IMR-90 (cell line): ENCODE data around the gene KIAA0319L. TPM values are rescaled to one million over a fixed set of nuclear protein-coding genes. Genes with fewer than 3 reads are reported as not detected.

Experiments
- ATAC-seq: fragments of 200-7000 bp; cut with Tn5 transposase; 2 replicates; pipeline ENCODE4 v1.9.1; 2020; ENCODE audit warnings: low read depth, mild to moderate bottlenecking, moderate library complexity
- BruUV-seq: library from RNA; stranded (reverse); fragments of 400-500 nt; replicated peaks from 2 replicates; lab custom pipeline; 2021; lab: Mats Ljungman, UMichigan
- CTCF ChIA-PET: fragments of 300-600 bp; formaldehyde crosslinking; extraction: SDS; loops from one replicate; lab custom pipeline; 2021; ENCODE audit warnings: antibody characterized with exemption; lab: Yijun Ruan, JAX
- POLR2A ChIA-PET: fragments of 300-600 bp; sonication (Branson Sonifier 250); formaldehyde crosslinking; loops from one replicate; lab custom pipeline; 2022; ENCODE audit warnings: antibody characterized with exemption; ENCODE audit not compliant: unreplicated experiment; lab: Charles Lee
- DNase-seq: peaks from one replicate; pipeline ENCODE4 v3.0.0; 2013
- H2AFZ ChIP-seq: replicated peaks from 2 replicates; pipeline ENCODE3; 2013; ENCODE audit warnings: low read length, mild to moderate bottlenecking; ENCODE audit not compliant: poor library complexity
- H2AK5ac ChIP-seq: 2 replicates; pipeline ENCODE4 v1.6.1; 2013; ENCODE audit warnings: low read depth, low read length, inconsistent platforms
- H2AK9ac ChIP-seq: replicated peaks from 2 replicates; pipeline ENCODE3; 2013; ENCODE audit warnings: mild to moderate bottlenecking, low read depth, low read length, moderate library complexity; ENCODE audit not compliant: poor library complexity
- H2BK120ac ChIP-seq: 2 replicates; pipeline ENCODE4 v1.6.1; 2013; ENCODE audit warnings: low read depth, low read length, inconsistent platforms
- H2BK15ac ChIP-seq: 3 replicates; pipeline ENCODE4 v1.6.1; 2013; ENCODE audit warnings: low read depth, low read length, inconsistent platforms
- H2BK20ac ChIP-seq: 2 replicates; pipeline ENCODE4 v1.6.1; 2013; ENCODE audit warnings: low read depth, mild to moderate bottlenecking, inconsistent platforms, low read length, moderate library complexity
- H2BK5ac ChIP-seq: 2 replicates; pipeline ENCODE4 v1.6.1; 2013; ENCODE audit warnings: mild to moderate bottlenecking, low read depth, low read length, inconsistent platforms; ENCODE audit not compliant: poor library complexity, severe bottlenecking
- H3K14ac ChIP-seq: replicated peaks from 2 replicates; pipeline ENCODE4 v1.6.1; 2013; ENCODE audit warnings: low read depth, low read length, inconsistent platforms
- H3K18ac ChIP-seq: 2 replicates; pipeline ENCODE4 v1.6.1; 2013; ENCODE audit warnings: low read depth, low read length, control low read depth
- H3K23ac ChIP-seq: 2 replicates; pipeline ENCODE4 v1.6.1; 2013; ENCODE audit warnings: low read depth, low read length, inconsistent platforms
- H3K27ac ChIP-seq: 2 replicates; pipeline ENCODE4 v1.5.1; 2013; ENCODE audit warnings: mild to moderate bottlenecking, control low read depth, low read length; ENCODE audit not compliant: insufficient read depth
- H3K27me3 ChIP-seq: 2 replicates; pipeline ENCODE4 v1.6.1; 2013; ENCODE audit warnings: low read length; ENCODE audit not compliant: control insufficient read depth, insufficient read depth
- H3K36me3 ChIP-seq: 2 replicates; pipeline ENCODE4 v1.6.1; 2013; ENCODE audit warnings: low read length, mixed read lengths; ENCODE audit not compliant: control insufficient read depth, insufficient read depth
- H3K4ac ChIP-seq: 2 replicates; pipeline ENCODE4 v1.6.1; 2013; ENCODE audit warnings: low read depth, low read length, inconsistent platforms
- H3K4me1 ChIP-seq: 2 replicates; pipeline ENCODE4 v1.6.1; 2013; ENCODE audit warnings: low read length, mixed read lengths; ENCODE audit not compliant: control insufficient read depth, insufficient read depth
- H3K4me2 ChIP-seq: 2 replicates; pipeline ENCODE4 v1.6.1; 2013; ENCODE audit warnings: low read depth, mild to moderate bottlenecking, control low read depth, low read length, moderate library complexity
- H3K4me3 ChIP-seq: 2 replicates; pipeline ENCODE4 v1.5.1; 2013; ENCODE audit warnings: low read depth, mild to moderate bottlenecking, control low read depth, low read length, moderate library complexity; ENCODE audit not compliant: insufficient read depth
- H3K56ac ChIP-seq: 2 replicates; pipeline ENCODE4 v1.6.1; 2013; ENCODE audit warnings: low read length, inconsistent platforms; ENCODE audit not compliant: insufficient read depth; ENCODE audit errors: extremely low read depth
- H3K79me1 ChIP-seq, 2 experiments: 2 replicates each; pipeline ENCODE4 v1.6.1; 2013; ENCODE audit warnings: low read length in 2 of 2, inconsistent platforms in 1 of 2, low read depth in 1 of 2
- H3K9ac ChIP-seq: 2 replicates; pipeline ENCODE4 v1.6.1; 2013; ENCODE audit warnings: low read depth, low read length, control low read depth
- H3K9me1 ChIP-seq: 2 replicates; pipeline ENCODE4 v1.6.1; 2013; ENCODE audit warnings: low read length, inconsistent platforms; ENCODE audit not compliant: insufficient read depth
- H3K9me3 ChIP-seq: 2 replicates; pipeline ENCODE4 v1.6.1; 2013; ENCODE audit warnings: low read length; ENCODE audit not compliant: control insufficient read depth, insufficient read depth
- H4K20me1 ChIP-seq: 2 replicates; pipeline ENCODE4 v1.6.1; 2013; ENCODE audit warnings: low read length, inconsistent platforms; ENCODE audit not compliant: insufficient read depth
- H4K5ac ChIP-seq: 2 replicates; pipeline ENCODE4 v1.6.1; 2013; ENCODE audit warnings: mild to moderate bottlenecking, low read depth, low read length, control low read depth
- H4K8ac ChIP-seq, 2 experiments: 2 replicates each; pipeline ENCODE4 v1.6.1; 2013; ENCODE audit warnings: low read depth in 2 of 2, low read length in 2 of 2, control low read depth in 1 of 2, inconsistent platforms in 1 of 2
- H4K91ac ChIP-seq: 2 replicates; pipeline ENCODE4 v1.6.1; 2013; ENCODE audit warnings: low read depth, low read length, inconsistent platforms; ENCODE audit not compliant: insufficient read depth
- ELK1 ChIP-seq: fragments of 150-350 bp; IDR thresholded peaks from 2 replicates; pipeline ENCODE4 v1.6.1; 2016; ENCODE audit warnings: low read depth, mild to moderate bottlenecking, low read length, moderate library complexity, borderline replicate concordance
- FOS ChIP-seq: fragments of 150-350 bp; IDR thresholded peaks from 2 replicates; pipeline ENCODE4 v1.6.1; 2016; ENCODE audit warnings: low read depth, low read length
- MAFK ChIP-seq: IDR thresholded peaks from 2 replicates; pipeline ENCODE4 v1.6.1; 2012; ENCODE audit warnings: low read depth, low read length, improper control_type of control experiment
- MAZ ChIP-seq: IDR thresholded peaks from 2 replicates; pipeline ENCODE4 v1.6.1; 2012; ENCODE audit warnings: low read depth, mild to moderate bottlenecking, low read length, improper control_type of control experiment, moderate library complexity, borderline replicate concordance
- MXI1 ChIP-seq: IDR thresholded peaks from 2 replicates; pipeline ENCODE4 v1.6.1; 2012; ENCODE audit warnings: low read depth, mild to moderate bottlenecking, low read length, moderate library complexity, borderline replicate concordance
- POLR2A ChIP-seq: IDR thresholded peaks from 2 replicates; pipeline ENCODE4 v1.6.1; 2012; ENCODE audit warnings: mild to moderate bottlenecking, low read depth, low read length
- RAD21 ChIP-seq: IDR thresholded peaks from 2 replicates; pipeline ENCODE4 v1.6.1; 2012; ENCODE audit warnings: low read length, improper control_type of control experiment
- USF2 ChIP-seq: fragments of 150-350 bp; IDR thresholded peaks from 2 replicates; pipeline ENCODE4 v1.6.1; 2017; ENCODE audit warnings: mild to moderate bottlenecking, antibody characterized with exemption, low read length, low read depth
- WGBS, 2 experiments: methylation state at CpG; one replicate each; pipeline versions ENCODE4 v1.1.5 to v1.1.7; 2013; ENCODE audit warnings: missing lambda C conversion rate in 2 of 2; ENCODE audit not compliant: insufficient read length in 1 of 2; ENCODE audit errors: extremely low coverage in 2 of 2; 5-methylcytosine and 5-hydroxymethylcytosine counted together
- dilution Hi-C: fragments of 300-500 bp; cut with HindIII; formaldehyde crosslinking; loops from one replicate; pipeline ENCODE4 v1.14.3; 2018; ENCODE audit warnings: low sequenced_read_pairs; ENCODE audit not compliant: unreplicated experiment
- in situ Hi-C: fragments of 300-500 bp; cut with MboI; formaldehyde crosslinking; loops from 3 replicates; pipeline ENCODE4 v1.14.3; 2019; ENCODE audit warnings: low sequenced_read_pairs, inconsistent platforms, mixed read lengths
- intact Hi-C: fragments of 100-400 bp; cut with micrococcal nuclease; formaldehyde crosslinking; loops from 2 replicates; pipeline ENCODE4 v1.10.0; 2022
- polyA plus RNA-seq, 3 experiments: library from polyadenylated mRNA; depleted of rRNA; stranded (reverse); fragments of >200 nt; gene quantifications; 2 replicates each; pipeline ENCODE4 v1.2.3, GENCODE V29; 2012; ENCODE audit warnings: low replicate concordance in 1 of 3
- total RNA-seq: library from RNA; depleted of rRNA; stranded (reverse); fragments of >200 nt; gene quantifications from 2 replicates; pipeline ENCODE4 v1.2.3, GENCODE V29; 2012

KIAA0319L gene
- total and polyA plus RNA-seq, 2 of the 4 experiments (the other 2 are of a cell fraction), result 38.0 to 49.8 TPM

GRCh38 chr1:35595684-35596083 lies 38.5 kb upstream of the KIAA0319L start:
- no peak overlapping the region for H3K27ac ChIP-seq
- H2AK9ac ChIP-seq, result no peak overlapping the region
- no peak overlapping the region for H3K4me2 ChIP-seq
- TF ChIP-seq MAZ (no peak), POLR2A (no peak), FOS (no peak), MXI1 (no peak), RAD21 (no peak), USF2 (no peak), MAFK (no peak), ELK1 (no peak)
- intact Hi-C loops (no loop called here), dilution Hi-C loops (no loop called here), in situ Hi-C loops (no loop called here)
- no TSS peak for BruUV-seq
- whole genome bisulfite sequencing, 2 experiments, result 100% methylated on average over 1 of the region's 7 CpGs; no CpG with 5 or more reads in 1 of the 2 experiments
- no peak overlapping the region for H2AK5ac ChIP-seq
- no peak overlapping the region for H3K23ac ChIP-seq
- H4K20me1 ChIP-seq, result no peaks in the 10 kb centered on the region; the same call in 1 of the 2 replicates
- no peaks in the 10 kb centered on the region for H3K27me3 ChIP-seq
- DNase-seq, result no peak
- H4K5ac ChIP-seq, result no peak overlapping the region
- H3K4me3 ChIP-seq, result no peak overlapping the region
- no peaks in the 10 kb centered on the region for H3K9me3 ChIP-seq
- H3K36me3 ChIP-seq, result peaks cover 9% of the 10 kb centered on the region
- H4K8ac ChIP-seq, result no peak overlapping the region
- no peak overlapping the region for H4K91ac ChIP-seq
- H3K4ac ChIP-seq, result no peak overlapping the region
- H3K14ac ChIP-seq, result no peak overlapping the region
- CTCF ChIA-PET, result no interaction called here
- ATAC-seq, result no peak
- H2BK120ac ChIP-seq, result no peak overlapping the region
- H3K18ac ChIP-seq, result no peak overlapping the region
- no peak overlapping the region for H2BK20ac ChIP-seq
- H3K4me1 ChIP-seq, result no peaks in the 10 kb centered on the region
- no peak overlapping the region for H3K56ac ChIP-seq
- no peak overlapping the region for H2BK15ac ChIP-seq
- peaks cover 15% of the 10 kb centered on the region for H3K9me1 ChIP-seq
- no peak overlapping the region for H2BK5ac ChIP-seq
- peaks cover 0 to 2% of the 10 kb centered on the region in 2 experiments; a peak in 1 of 4 replicates for H3K79me1 ChIP-seq
- H3K9ac ChIP-seq, result no peak overlapping the region
- POLR2A ChIA-PET, result no interaction called here
- no peak overlapping the region for H2AFZ ChIP-seq
